K562 (cell line): ENCODE results near the gene EIF2S2. TPM values are rescaled to one million over a fixed set of nuclear protein-coding genes. Genes with fewer than 3 reads are reported as not detected.

Experiments
- ATAC-seq: fragments of 200-7000 bp; cut with Tn5 transposase; 3 replicates; pipeline ENCODE4 v1.9.1; 2020; ENCODE audit warnings: moderate library complexity
- BruUV-seq: library from RNA; stranded (reverse); fragments of 400-500 nt; replicated peaks from 2 replicates; lab custom pipeline; 2021; lab: Mats Ljungman, UMichigan
- CTCF ChIA-PET: fragments of 300-600 bp; formaldehyde crosslinking; extraction: SDS; loops from one replicate; lab custom pipeline; 2021; ENCODE audit warnings: low intra/inter-chr PET ratio; lab: Yijun Ruan, JAX
- POLR2A ChIA-PET: fragments of 300-600, 350-650 bp; sonication (Branson Sonifier 250); formaldehyde crosslinking; extraction: SDS; loops from one replicate; lab custom pipeline; 2021; ENCODE audit warnings: antibody characterized with exemption, inconsistent platforms; lab: Yijun Ruan, JAX
- DNase-seq, 4 experiments: peaks; one replicate each; pipeline versions ENCODE4 v3.0.0 to v3.0.0-alpha.2; 2011 to 2018; ENCODE audit warnings: low spot score in 3 of 4, mixed read lengths in 3 of 4; ENCODE audit errors: extremely low read depth in 1 of 4
- FAIRE-seq: peaks from 2 replicates; lab custom pipeline; 2011; peaks lifted over from hg19 to GRCh38; lab: Jason Lieb, UNC
- H2AFZ ChIP-seq: 2 replicates; pipeline ENCODE4 v1.6.0; 2011; ENCODE audit warnings: low read depth, low read length, control low read depth, inconsistent platforms
- H3K27ac ChIP-seq: fragments of 200-600 bp; 3 replicates; pipeline ENCODE4 v1.8.0; 2011; ENCODE audit warnings: low read depth, mild to moderate bottlenecking, control low read depth, inconsistent platforms, low read length, moderate library complexity, mixed read lengths; ENCODE audit errors: extremely low read depth
- H3K27me3 ChIP-seq, 2 experiments: fragments of 300-600 bp in 1 of 2; 2 replicates in 1 of 2; 3 replicates in 1 of 2; pipeline versions ENCODE4 v1.6.0 to v1.8.0; 2011; ENCODE audit warnings: inconsistent platforms in 2 of 2, low read length in 2 of 2, mild to moderate bottlenecking in 1 of 2, mixed read lengths in 1 of 2, moderate library complexity in 1 of 2; ENCODE audit not compliant: control insufficient read depth in 2 of 2, insufficient read depth in 2 of 2
- H3K36me3 ChIP-seq: fragments of 300-600 bp; 3 replicates; pipeline ENCODE4 v1.8.0; 2011; ENCODE audit warnings: mild to moderate bottlenecking, low read length, inconsistent platforms; ENCODE audit not compliant: control insufficient read depth, insufficient read depth
- H3K4me1 ChIP-seq, 2 experiments: fragments of 200-600 bp in 1 of 2; replicated peaks in 1 of 2; 2 replicates in 1 of 2; 3 replicates in 1 of 2; pipeline versions ENCODE4 v1.5.1 to v1.8.0; 2011; ENCODE audit warnings: inconsistent platforms in 2 of 2, low read length in 2 of 2, mild to moderate bottlenecking in 1 of 2, mixed read lengths in 1 of 2, moderate library complexity in 1 of 2; ENCODE audit not compliant: control insufficient read depth in 2 of 2, insufficient read depth in 2 of 2
- H3K4me2 ChIP-seq: 2 replicates; pipeline ENCODE4 v1.6.1; 2011; ENCODE audit warnings: low read length, control low read depth, inconsistent platforms, mixed read lengths; ENCODE audit not compliant: insufficient read depth
- H3K4me3 ChIP-seq: fragments of 200-600 bp; sonication (generic), shearing (Covaris generic); 2 replicates; pipeline ENCODE4 v1.5.1; 2016; ENCODE audit warnings: control low read depth, inconsistent platforms
- H3K79me2 ChIP-seq: fragments of 200-600 bp; 3 replicates; pipeline ENCODE4 v1.8.0; 2011; ENCODE audit warnings: low read length, inconsistent platforms; ENCODE audit not compliant: control insufficient read depth, insufficient read depth
- H3K9ac ChIP-seq, 2 experiments: 2 replicates each; pipeline versions ENCODE4 v1.6.0 to v1.6.1; 2011; ENCODE audit warnings: low read depth in 2 of 2, low read length in 2 of 2, control low read depth in 1 of 2, inconsistent platforms in 1 of 2, mild to moderate bottlenecking in 1 of 2, mixed read lengths in 1 of 2; ENCODE audit not compliant: insufficient read depth in 1 of 2
- H3K9me1 ChIP-seq: one replicate; pipeline ENCODE4 v1.6.0; 2011; ENCODE audit warnings: inconsistent platforms, mild to moderate bottlenecking, low read length, moderate library complexity; ENCODE audit not compliant: control insufficient read depth, insufficient read depth
- H3K9me3 ChIP-seq: replicated peaks from 2 replicates; pipeline ENCODE4 v1.5.1; 2011; ENCODE audit warnings: low read depth, low read length, inconsistent platforms; ENCODE audit not compliant: control insufficient read depth, insufficient read depth
- H4K20me1 ChIP-seq: replicated peaks from 2 replicates; pipeline ENCODE4 v1.6.1; 2011; ENCODE audit warnings: low read length, inconsistent platforms, mixed read lengths; ENCODE audit not compliant: control insufficient read depth, insufficient read depth
- ARID2 ChIP-seq: fragments of 450-650 bp; IDR thresholded peaks from 2 replicates; pipeline ENCODE4 v1.6.1; 2017; ENCODE audit warnings: antibody characterized with exemption, mild to moderate bottlenecking
- ETS2 ChIP-seq: IDR thresholded peaks from 2 replicates; pipeline ENCODE4 v1.6.1; 2016; ENCODE audit warnings: borderline replicate concordance, missing genetic modification characterization, mild to moderate bottlenecking, moderate library complexity, missing compliant biosample characterization; ENCODE audit not compliant: poor library complexity, severe bottlenecking
- ETV1 ChIP-seq: fragments of 450-650 bp; conservative IDR thresholded peaks from 2 replicates; pipeline ENCODE4 v1.6.1; 2016; ENCODE audit warnings: missing genetic modification characterization, control low read depth, low read depth, missing compliant biosample characterization
- GTF2A2 ChIP-seq: IDR thresholded peaks from 2 replicates; pipeline ENCODE4 v1.6.1; 2016; ENCODE audit warnings: mild to moderate bottlenecking, missing genetic modification characterization, missing compliant biosample characterization
- HSF4 ChIP-seq: fragments of 250-450 bp; sonication (Bioruptor Pico); IDR thresholded peaks from 2 replicates; pipeline ENCODE4 v2.1.2; 2022; ENCODE audit warnings: mild to moderate bottlenecking, moderate library complexity, borderline replicate concordance
- MYBL2 ChIP-seq, 2 experiments: fragments of 450-650 bp in 1 of 2; sonication (generic) in 1 of 2; formaldehyde crosslinking in 1 of 2; IDR thresholded peaks; 2 replicates each; pipeline versions ENCODE4 v1.6.1 to v1.8.1; 2017 to 2022; ENCODE audit warnings: borderline replicate concordance in 1 of 2, inconsistent platforms in 1 of 2, low read depth in 1 of 2, mild to moderate bottlenecking in 1 of 2, missing genetic modification reagents in 1 of 2, moderate library complexity in 1 of 2
- NCOA6 ChIP-seq: fragments of 450-650 bp; IDR thresholded peaks from 2 replicates; pipeline ENCODE4 v1.6.1; 2017; ENCODE audit warnings: mild to moderate bottlenecking
- NFYB ChIP-seq: IDR thresholded peaks from 2 replicates; pipeline ENCODE4 v1.6.1; 2011; ENCODE audit warnings: mild to moderate bottlenecking, moderate library complexity; ENCODE audit not compliant: insufficient read length; ENCODE audit errors: extremely low read depth
- RBM17 ChIP-seq: fragments of 200-400 bp; formaldehyde crosslinking; IDR thresholded peaks from 2 replicates; pipeline ENCODE4 v1.6.1; 2017; ENCODE audit warnings: low read depth, mild to moderate bottlenecking, low read length, borderline replicate concordance
- ZC3H8 ChIP-seq: fragments of 450-650 bp; IDR thresholded peaks from 2 replicates; pipeline ENCODE4 v1.6.1; 2017
- ZFPM2 ChIP-seq: fragments of 250-450 bp; sonication (Bioruptor Pico); IDR thresholded peaks from 2 replicates; pipeline ENCODE4 v1.5.1; 2022; ENCODE audit warnings: mild to moderate bottlenecking
- ZNF133 ChIP-seq: fragments of 250-450 bp; sonication (Bioruptor Pico); IDR thresholded peaks from 2 replicates; pipeline ENCODE4 v1.4.0; 2020; ENCODE audit warnings: mild to moderate bottlenecking
- ZNF23 ChIP-seq: fragments of 250-450 bp; sonication (Bioruptor Pico); IDR thresholded peaks from 2 replicates; pipeline ENCODE4 v1.4.0; 2020; ENCODE audit warnings: mild to moderate bottlenecking
- ZNF583 ChIP-seq: fragments of 250-450 bp; sonication (Bioruptor Pico); IDR thresholded peaks from 2 replicates; pipeline ENCODE4 v1.4.0; 2020
- ZNF589 ChIP-seq: fragments of 200-800 bp; sonication (Bioruptor generic); IDR thresholded peaks from 2 replicates; pipeline ENCODE4 v1.6.1; 2016; ENCODE audit warnings: low read depth, missing genetic modification characterization, missing compliant biosample characterization
- WGBS: fragments of 100-300 bp; shearing (Covaris generic); methylation state at CpG from one replicate; pipeline ENCODE4 v1.1.6; 2016; ENCODE audit warnings: low coverage, mixed read lengths; ENCODE audit not compliant: insufficient coverage; ENCODE audit errors: missing lambda C conversion rate; 5-methylcytosine and 5-hydroxymethylcytosine counted together
- in situ Hi-C: fragments of 300-500 bp; cut with MboI; formaldehyde crosslinking; loops from 4 replicates; pipeline ENCODE4 v1.15.0; 2018; ENCODE audit warnings: inconsistent platforms, mixed read lengths
- intact Hi-C: fragments of 100-400 bp; cut with micrococcal nuclease; formaldehyde crosslinking; loops from 2 replicates; pipeline ENCODE4 v1.14.2; 2022
- polyA plus RNA-seq, 8 experiments: library from polyadenylated mRNA; depleted of rRNA in 4 of 8; stranded (reverse) in 5 of 8; unstranded in 3 of 8; fragments of >200 nt; fragmentation: Nextera tagmentation in 2 of 8; fragmentation: Illumina TruSeq in 1 of 8; extraction: Ambion mirVana in 2 of 8; extraction: Trizol in 1 of 8; gene quantifications; 2 replicates each; pipeline versions ENCODE4 v1.2.1 to v1.2.3, GENCODE V29; 2011 to 2014; ENCODE audit warnings: inconsistent platforms in 1 of 8, missing spikeins in 1 of 8
- total RNA-seq, 7 experiments: library from RNA; depleted of rRNA in 6 of 7; stranded (reverse); fragments of >200 nt in 6 of 7; fragmentation: Illumina TruSeq in 2 of 7; extraction: Trizol in 2 of 7; gene quantifications; 2 replicates each; pipeline versions ENCODE4 v1.2.1 to v1.2.3, GENCODE V29; 2011 to 2021; ENCODE audit warnings: low replicate concordance in 1 of 7
- TF ChIP-seq, protein P1 (sequence below): fragments of 450-650 bp; formaldehyde crosslinking; IDR thresholded peaks from 2 replicates; pipeline ENCODE4 v1.4.0; 2020; ENCODE audit warnings: mild to moderate bottlenecking, moderate library complexity
- TF ChIP-seq, protein P2 (sequence below): fragments of 250-450 bp; sonication (Bioruptor Pico); IDR thresholded peaks from 2 replicates; pipeline ENCODE4 v1.9.0; 2021; ENCODE audit warnings: mild to moderate bottlenecking

EIF2S2 gene
- total and polyA plus RNA-seq, 9 of the 15 experiments (the other 6 are each of a cell fraction or from before 2014, with no cell fraction given) = 79.7 to 220 (median 154) TPM

DNA sequence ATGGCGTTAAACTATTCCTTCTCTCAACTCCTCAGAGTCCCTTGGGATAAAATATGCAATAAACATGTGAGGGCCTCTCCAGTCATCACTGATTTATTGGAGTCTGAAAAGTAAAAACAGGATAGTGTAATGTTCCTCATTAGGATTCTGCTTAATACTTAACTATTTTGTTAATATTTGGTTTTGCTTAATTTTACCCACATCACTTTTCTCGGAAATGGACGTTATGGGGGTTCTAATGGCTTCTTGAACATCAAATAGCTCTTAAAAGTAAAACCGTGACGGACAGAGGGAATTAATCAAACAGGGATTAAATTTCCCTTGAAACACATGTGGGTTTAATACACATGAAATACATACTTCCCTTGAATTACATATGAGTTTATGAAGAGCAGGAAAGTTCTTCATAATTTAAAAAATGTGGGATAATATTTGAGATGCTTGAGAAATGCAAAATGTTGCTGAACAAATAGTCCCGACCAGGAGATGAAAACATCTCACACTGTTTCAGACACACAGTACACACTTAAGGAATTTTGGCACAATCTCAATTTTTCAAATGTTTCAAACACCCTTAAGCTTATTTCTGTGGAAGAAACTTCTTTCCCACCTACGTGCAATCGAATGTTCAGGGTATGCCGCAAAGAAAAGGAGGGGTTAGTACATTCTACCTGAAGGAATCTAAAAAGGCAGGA lies 38.4 kb upstream of the EIF2S2 start (continued):
- TF ChIP-seq NCOA6 = no peak
- no peak for TF ChIP-seq ETS2 (tag)
- TF ChIP-seq ZFPM2 (CRISPR knock-in tag) = no peak
- no peak for TF ChIP-seq MYBL2 (IDR thresholded peaks at IDR 0.05; ENCODE audit: low read depth)
- no peak for TF ChIP-seq MYBL2 (CRISPR knock-in tag; IDR thresholded peaks at IDR 0.05; ENCODE audit: borderline replicate concordance)
- no peak for TF ChIP-seq ZNF583 (CRISPR knock-in tag)
- TF ChIP-seq, protein P1, sequence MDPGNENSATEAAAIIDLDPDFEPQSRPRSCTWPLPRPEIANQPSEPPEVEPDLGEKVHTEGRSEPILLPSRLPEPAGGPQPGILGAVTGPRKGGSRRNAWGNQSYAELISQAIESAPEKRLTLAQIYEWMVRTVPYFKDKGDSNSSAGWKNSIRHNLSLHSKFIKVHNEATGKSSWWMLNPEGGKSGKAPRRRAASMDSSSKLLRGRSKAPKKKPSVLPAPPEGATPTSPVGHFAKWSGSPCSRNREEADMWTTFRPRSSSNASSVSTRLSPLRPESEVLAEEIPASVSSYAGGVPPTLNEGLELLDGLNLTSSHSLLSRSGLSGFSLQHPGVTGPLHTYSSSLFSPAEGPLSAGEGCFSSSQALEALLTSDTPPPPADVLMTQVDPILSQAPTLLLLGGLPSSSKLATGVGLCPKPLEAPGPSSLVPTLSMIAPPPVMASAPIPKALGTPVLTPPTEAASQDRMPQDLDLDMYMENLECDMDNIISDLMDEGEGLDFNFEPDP (CRISPR knock-in tag) = no peak

DNA sequence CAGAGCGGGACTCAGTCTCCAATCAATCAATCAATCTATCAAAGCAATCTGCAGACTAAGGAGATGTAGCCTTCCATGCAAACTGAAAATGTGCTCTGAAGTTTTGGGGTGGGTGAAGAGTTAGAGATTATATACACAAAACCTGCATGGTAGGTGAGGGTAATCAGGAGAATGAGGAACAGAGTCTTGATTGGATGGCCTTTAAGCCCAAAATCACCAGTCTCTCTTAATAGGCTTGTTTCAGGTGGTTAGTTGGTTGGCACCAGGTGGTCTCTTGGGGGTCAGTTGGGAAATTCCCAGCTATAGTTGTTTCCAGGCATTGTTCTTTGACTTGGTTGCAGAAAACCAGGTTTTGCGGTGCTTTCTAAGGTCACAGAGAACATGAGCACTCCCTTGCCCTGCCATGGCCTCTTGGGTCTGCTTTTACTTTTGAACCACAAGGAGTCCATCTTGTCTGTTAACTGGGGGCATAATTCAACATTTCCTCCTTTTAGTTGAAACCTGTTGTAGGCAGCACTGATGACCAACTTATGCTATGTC lies 33.3 kb upstream of the EIF2S2 start:
- intact Hi-C loops = no loop called here
- no peaks in the 10 kb centered on the region for H3K27me3 ChIP-seq
- in situ Hi-C loops = no loop called here
- no peaks in the 10 kb centered on the region for H3K9me3 ChIP-seq
- H3K9me1 ChIP-seq = no peaks in the 10 kb centered on the region
- CTCF ChIA-PET = no interaction called here
- POLR2A ChIA-PET = interaction anchor here (0.7 to 1.0 kb wide), 2 partner anchors 29 to 680 kb away, joined by 3 read pairs; partner anchors contain the start of gene NCOA6
- H3K27ac ChIP-seq = no peak overlapping the region
- H2AFZ ChIP-seq = no peak overlapping the region
- DNase-seq (no peak), FAIRE-seq (no peak), ATAC-seq (no peak)
- H4K20me1 ChIP-seq = no peaks in the 10 kb centered on the region
- no peaks in the 10 kb centered on the region for H3K36me3 ChIP-seq
- H3K9ac ChIP-seq = no peak overlapping the region
- no peak overlapping the region for H3K4me3 ChIP-seq
- TF ChIP-seq, protein P2, sequence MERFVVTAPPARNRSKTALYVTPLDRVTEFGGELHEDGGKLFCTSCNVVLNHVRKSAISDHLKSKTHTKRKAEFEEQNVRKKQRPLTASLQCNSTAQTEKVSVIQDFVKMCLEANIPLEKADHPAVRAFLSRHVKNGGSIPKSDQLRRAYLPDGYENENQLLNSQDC (CRISPR knock-in tag) = no peak
- TF ChIP-seq NFYB (no peak), ZC3H8 (no peak), GTF2A2 (tag) (no peak), ZNF589 (CRISPR knock-in tag) (no peak), RBM17 (no peak), ARID2 (no peak), ETV1 (tag) (no peak), ZNF133 (CRISPR knock-in tag) (no peak), ZNF23 (CRISPR knock-in tag) (no peak), HSF4 (CRISPR knock-in tag) (no peak)
- peaks cover 3 to 4% of the 10 kb centered on the region in 2 experiments; a peak in 2 of 5 replicates for H3K4me1 ChIP-seq
- no peaks in the 10 kb centered on the region for H3K79me2 ChIP-seq
- no TSS peak for BruUV-seq
- 69% methylated on average over 2 of the region's 2 CpGs for WGBS
- H3K4me2 ChIP-seq = no peak overlapping the region
